ENCODE data around the gene SPATA32.

Gene SPATA32

DNA sequence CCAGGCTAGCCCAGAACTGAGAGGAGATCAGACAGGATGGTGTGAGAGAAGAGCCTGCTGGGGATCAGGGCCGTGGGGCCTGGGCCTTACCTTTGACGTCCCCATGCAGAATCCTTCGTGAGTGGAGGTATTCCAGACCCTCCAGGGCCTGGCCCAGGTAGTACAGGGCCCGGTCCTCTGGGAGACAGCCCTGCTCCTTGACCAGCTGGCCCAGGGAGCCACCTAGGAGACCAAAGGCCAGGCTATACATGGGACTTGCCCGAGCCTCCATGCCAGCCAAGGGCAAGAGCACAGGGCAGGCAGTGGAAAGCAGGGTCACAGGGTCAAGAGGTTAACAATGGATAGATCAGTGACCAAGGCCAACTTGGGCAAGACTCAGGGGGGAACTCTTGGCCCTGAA is 12.1 kb upstream of the SPATA32 start:
- ChIA-PET CTCF (no interaction called here), POLR2A (ENCODE audit: low non-redundant PET) (interaction anchor here (0.6 kb wide), 1 partner anchor 56 kb away, joined by 6 read pairs; no protein-coding TSS in a partner anchor)
- H3K27ac ChIP-seq = peak overlapping the region; percentile 59
- DNase-seq (ENCODE audit: low spot score) = no peak
- TF ChIP-seq, protein P1, sequence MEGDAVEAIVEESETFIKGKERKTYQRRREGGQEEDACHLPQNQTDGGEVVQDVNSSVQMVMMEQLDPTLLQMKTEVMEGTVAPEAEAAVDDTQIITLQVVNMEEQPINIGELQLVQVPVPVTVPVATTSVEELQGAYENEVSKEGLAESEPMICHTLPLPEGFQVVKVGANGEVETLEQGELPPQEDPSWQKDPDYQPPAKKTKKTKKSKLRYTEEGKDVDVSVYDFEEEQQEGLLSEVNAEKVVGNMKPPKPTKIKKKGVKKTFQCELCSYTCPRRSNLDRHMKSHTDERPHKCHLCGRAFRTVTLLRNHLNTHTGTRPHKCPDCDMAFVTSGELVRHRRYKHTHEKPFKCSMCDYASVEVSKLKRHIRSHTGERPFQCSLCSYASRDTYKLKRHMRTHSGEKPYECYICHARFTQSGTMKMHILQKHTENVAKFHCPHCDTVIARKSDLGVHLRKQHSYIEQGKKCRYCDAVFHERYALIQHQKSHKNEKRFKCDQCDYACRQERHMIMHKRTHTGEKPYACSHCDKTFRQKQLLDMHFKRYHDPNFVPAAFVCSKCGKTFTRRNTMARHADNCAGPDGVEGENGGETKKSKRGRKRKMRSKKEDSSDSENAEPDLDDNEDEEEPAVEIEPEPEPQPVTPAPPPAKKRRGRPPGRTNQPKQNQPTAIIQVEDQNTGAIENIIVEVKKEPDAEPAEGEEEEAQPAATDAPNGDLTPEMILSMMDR (conservative IDR thresholded peaks at IDR 0.05; ENCODE audit: low read depth) = no peak

- H3K27ac ChIP-seq = peak overlapping the region; percentile 59
- DNase-seq (ENCODE audit: low spot score) = no peak
- TF ChIP-seq, protein P1 (conservative IDR thresholded peaks at IDR 0.05; ENCODE audit: low read depth) = no peak
- ChIA-PET POLR2A (ENCODE audit: low non-redundant PET) (no interaction called here), CTCF (no interaction called here)
These were observed 11.7 kb upstream of the SPATA32 start for GRCh38 chr17:45273551-45273957.

DNA sequence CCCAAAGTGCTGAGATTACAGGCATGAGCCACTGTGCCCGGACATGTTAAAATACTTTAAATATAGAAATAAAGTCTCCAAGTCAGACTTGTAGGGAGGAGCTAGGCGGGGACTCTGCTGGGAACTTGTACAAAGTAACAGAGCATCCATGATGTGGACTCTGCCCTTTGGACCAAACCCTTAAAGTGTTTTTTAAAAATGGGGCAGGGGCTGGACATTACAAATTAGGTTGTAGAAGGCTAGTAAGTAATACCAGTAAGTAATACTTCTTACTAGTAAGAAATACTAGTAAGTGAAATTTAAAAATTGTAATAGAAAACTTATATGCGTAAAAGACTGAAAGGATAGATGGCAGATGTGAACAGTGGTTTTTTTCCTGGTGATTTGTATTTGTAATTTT is 9.7 kb upstream of the SPATA32 start:
- peak overlapping the region; percentile 29 for H3K27ac ChIP-seq
- ChIA-PET CTCF (interaction anchor here (0.6 to 2.2 kb wide), 4 partner anchors 12 to 53 kb away, joined by 3 to 5 read pairs (median 4); no protein-coding TSS in a partner anchor), POLR2A (ENCODE audit: low non-redundant PET) (no interaction called here)
- no peak for DNase-seq (ENCODE audit: low spot score)
- TF ChIP-seq, protein P1 (conservative IDR thresholded peaks at IDR 0.05; ENCODE audit: low read depth) = no peak

- TF ChIP-seq, protein P1 (conservative IDR thresholded peaks at IDR 0.05; ENCODE audit: low read depth) = peak; percentile 42
- DNase-seq (ENCODE audit: low spot score) = no peak
- ChIA-PET CTCF (interaction anchor here (0.6 to 2.2 kb wide), 4 partner anchors 13 to 609 kb away, joined by 3 to 5 read pairs (median 4); no protein-coding TSS in a partner anchor), POLR2A (ENCODE audit: low non-redundant PET) (no interaction called here)
- H3K27ac ChIP-seq = peak overlapping the region; percentile 29
These were observed 9.0 kb upstream of the SPATA32 start for GRCh38 chr17:45270828-45271418.

DNA sequence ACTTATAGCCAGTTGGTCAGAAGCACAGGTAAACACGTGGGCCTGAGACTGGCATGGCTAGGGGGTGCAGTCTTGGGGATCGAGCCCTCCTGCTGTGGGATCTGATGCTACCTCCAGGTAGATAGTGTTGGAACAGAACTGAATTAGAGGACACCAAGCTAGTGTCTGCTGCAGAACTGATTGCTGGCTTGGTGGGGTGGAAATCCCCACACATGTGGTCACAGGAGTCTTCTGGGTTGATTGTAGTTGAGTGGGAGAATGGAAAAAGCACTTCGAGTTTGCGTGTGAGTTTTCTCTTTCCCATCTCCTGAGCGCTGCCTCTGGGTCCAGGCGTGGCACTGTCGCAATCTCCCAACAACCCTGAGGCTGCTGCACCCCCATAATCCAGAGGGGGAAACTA is 8.0 kb upstream of the SPATA32 start:
- H3K27ac ChIP-seq = peak overlapping the region; percentile 29
- CTCF ChIA-PET = interaction anchor here (1.1 to 2.2 kb wide), 2 partner anchors 14 to 115 kb away, joined by 4 to 5 read pairs; no protein-coding TSS in a partner anchor

GRCh38 chr17:45267436-45268055 is 5.7 kb upstream of the SPATA32 start:
- POLR2A ChIA-PET (ENCODE audit: low non-redundant PET) = no interaction called here
- TF ChIP-seq, protein P1 (conservative IDR thresholded peaks at IDR 0.05; ENCODE audit: low read depth) = no peak

More for the DNA sequence above, 8.0 kb upstream of the SPATA32 start:
- no peak for DNase-seq (ENCODE audit: low spot score)
- TF ChIP-seq, protein P1 (conservative IDR thresholded peaks at IDR 0.05; ENCODE audit: low read depth) = no peak
- POLR2A ChIA-PET (ENCODE audit: low non-redundant PET) = no interaction called here

More at GRCh38 chr17:45267436-45268055, 5.7 kb upstream of the SPATA32 start:
- peak overlapping the region; percentile 66 for H3K27ac ChIP-seq
- CTCF ChIA-PET = interaction anchor here (0.7 to 2.6 kb wide), 3 partner anchors 9 to 48 kb away, joined by 3 to 17 read pairs (median 4); no protein-coding TSS in a partner anchor
- no peak for DNase-seq (ENCODE audit: low spot score)
